HEK293T (cell line): ENCODE results near the gene UBA1.
"Not testable (repeated sequence)": the region's sequence is repeated elsewhere in the genome, so short reads cannot be mapped to it uniquely, and the experiment has no call there.

ENCODE experiments used
- CTCF ChIA-PET: fragments of 350-600 bp; formaldehyde crosslinking; extraction: SDS; loops from one replicate; lab custom pipeline; 2021; ENCODE audit warnings: antibody characterized with exemption, inconsistent platforms; lab: Yijun Ruan, JAX
- POLR2A ChIA-PET: fragments of 350-600 bp; formaldehyde crosslinking; extraction: SDS; loops from one replicate; lab custom pipeline; 2020; ENCODE audit warnings: antibody characterized with exemption, inconsistent platforms; lab: Yijun Ruan, JAX
- DNase-seq: peaks from one replicate; pipeline ENCODE4 v3.0.0; 2012; ENCODE audit warnings: mixed read lengths; ENCODE audit errors: extremely low spot score
- ARNT ChIP-seq: fragments of 450-650 bp; IDR thresholded peaks from 2 replicates; pipeline ENCODE4 v1.6.1; 2017; ENCODE audit warnings: mild to moderate bottlenecking
- BHLHE40 ChIP-seq: fragments of 450-650 bp; IDR thresholded peaks from 2 replicates; pipeline ENCODE4 v1.6.1; 2016; ENCODE audit warnings: mild to moderate bottlenecking, moderate library complexity, borderline replicate concordance
- CTBP1 ChIP-seq: fragments of 450-650 bp; IDR thresholded peaks from 2 replicates; pipeline ENCODE4 v1.6.1; 2016; ENCODE audit warnings: borderline replicate concordance
- ELF4 ChIP-seq: fragments of 450-650 bp; IDR thresholded peaks from 2 replicates; pipeline ENCODE4 v1.6.1; 2017; ENCODE audit warnings: antibody characterized with exemption
- FOXA1 ChIP-seq: fragments of 450-650 bp; IDR thresholded peaks from 2 replicates; pipeline ENCODE4 v1.6.1; 2016; ENCODE audit warnings: mild to moderate bottlenecking
- FOXK2 ChIP-seq: fragments of 450-650 bp; IDR thresholded peaks from 2 replicates; pipeline ENCODE4 v1.6.1; 2016; ENCODE audit warnings: mild to moderate bottlenecking
- FOXM1 ChIP-seq: fragments of 450-650 bp; IDR thresholded peaks from 2 replicates; pipeline ENCODE4 v1.6.1; 2017; ENCODE audit warnings: mild to moderate bottlenecking, borderline replicate concordance
- HDGF ChIP-seq: fragments of 450-650 bp; IDR thresholded peaks from 2 replicates; pipeline ENCODE4 v1.6.1; 2017; ENCODE audit warnings: antibody characterized with exemption, borderline replicate concordance
- L3MBTL2 ChIP-seq: fragments of 450-650 bp; conservative IDR thresholded peaks from 2 replicates; pipeline ENCODE4 v1.6.1; 2016; ENCODE audit warnings: mild to moderate bottlenecking
- LEF1 ChIP-seq: fragments of 450-650 bp; IDR thresholded peaks from 2 replicates; pipeline ENCODE4 v1.6.1; 2017; ENCODE audit warnings: mild to moderate bottlenecking, borderline replicate concordance
- NFRKB ChIP-seq: fragments of 450-650 bp; IDR thresholded peaks from 2 replicates; pipeline ENCODE4 v1.6.1; 2016; ENCODE audit warnings: mild to moderate bottlenecking, moderate library complexity
- PKNOX1 ChIP-seq: fragments of 450-650 bp; IDR thresholded peaks from 2 replicates; pipeline ENCODE4 v1.6.1; 2016
- SP1 ChIP-seq: fragments of 450-650 bp; IDR thresholded peaks from 2 replicates; pipeline ENCODE4 v1.6.1; 2017
- SUZ12 ChIP-seq: fragments of 450-650 bp; IDR thresholded peaks from 2 replicates; pipeline ENCODE4 v1.6.1; 2016; ENCODE audit warnings: mild to moderate bottlenecking
- TARDBP ChIP-seq: fragments of 450-650 bp; IDR thresholded peaks from 2 replicates; pipeline ENCODE4 v1.6.1; 2016
- ZNF384 ChIP-seq: fragments of 450-650 bp; IDR thresholded peaks from 2 replicates; pipeline ENCODE4 v1.6.1; 2016

Gene UBA1

GRCh38 chrX:47247206-47247998 lies 53.8 kb downstream of the UBA1 start:
- TF ChIP-seq L3MBTL2 (no peak), ARNT (no peak), PKNOX1 (no peak), FOXK2 (no peak), NFRKB (no peak), FOXM1 (no peak)
- DNase-seq = no peak
- CTCF ChIA-PET = no interaction called here
- POLR2A ChIA-PET = interaction anchor here (0.7 kb wide), 1 partner anchor 14 kb away, joined by 3 read pairs; no protein-coding TSS in a partner anchor

- no peak for TF ChIP-seq ARNT
- TF ChIP-seq LEF1 = no peak
- no peak for TF ChIP-seq BHLHE40
- TF ChIP-seq HDGF = no peak
- no peak for TF ChIP-seq L3MBTL2
- no peak for TF ChIP-seq PKNOX1
- no peak for TF ChIP-seq FOXM1
- TF ChIP-seq ELF4 = no peak
- TF ChIP-seq ZNF384 = no peak
- no peak for TF ChIP-seq NFRKB
- TF ChIP-seq FOXK2 = no peak
- no peak for TF ChIP-seq SUZ12
- TF ChIP-seq SP1 = no peak
- no peak for TF ChIP-seq TARDBP
- TF ChIP-seq FOXA1 = no peak
- TF ChIP-seq CTBP1 = no peak
- ChIA-PET POLR2A (no interaction called here), CTCF (no interaction called here)
- DNase-seq = no peak
These were observed 54.3 kb downstream of the UBA1 start for GRCh38 chrX:47247999-47248320.

- no peak for DNase-seq
- CTCF ChIA-PET = no interaction called here
- POLR2A ChIA-PET = no interaction called here
- no peak for TF ChIP-seq TARDBP
- TF ChIP-seq FOXK2 = no peak
- no peak for TF ChIP-seq LEF1
- no peak for TF ChIP-seq PKNOX1
- no peak for TF ChIP-seq CTBP1
- TF ChIP-seq HDGF = no peak
- no peak for TF ChIP-seq NFRKB
These were observed 54.9 kb downstream of the UBA1 start for GRCh38 chrX:47248576-47248975.

- DNase-seq = no peak
- TF ChIP-seq NFRKB (no peak), CTBP1 (no peak), ELF4 (no peak), L3MBTL2 (no peak)
- ChIA-PET CTCF (no interaction called here), POLR2A (no interaction called here)
These were observed 56.4 kb downstream of the UBA1 start for GRCh38 chrX:47250017-47250347.

GRCh38 chrX:47257620-47258019 lies 64.0 kb downstream of the UBA1 start:
- DNase-seq, CTCF ChIA-PET, POLR2A ChIA-PET: not testable (repeated sequence)
